ENCODE measurements around the gene SARM1.

Gene SARM1

DNA sequence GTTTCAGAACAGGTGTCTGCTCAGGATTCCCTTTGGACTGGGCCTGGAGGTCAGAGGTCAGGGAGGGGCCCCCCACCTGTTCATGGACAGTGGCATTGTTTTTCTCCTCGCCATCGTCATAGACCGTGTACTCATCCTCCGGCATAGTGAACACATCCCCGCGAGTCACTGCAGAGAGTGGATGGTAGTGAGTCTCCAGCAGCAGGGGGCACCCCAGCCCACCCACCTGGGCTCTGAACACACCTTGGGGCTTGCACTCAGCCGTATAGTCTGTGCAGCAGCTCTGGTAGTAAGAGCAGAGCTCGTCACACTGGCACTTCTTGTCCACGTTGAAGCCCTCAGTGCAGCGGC is 1.8 kb upstream of the SARM1 start:
- DNase-seq, result peak in 1 of 2 experiments; percentile 47

DNA sequence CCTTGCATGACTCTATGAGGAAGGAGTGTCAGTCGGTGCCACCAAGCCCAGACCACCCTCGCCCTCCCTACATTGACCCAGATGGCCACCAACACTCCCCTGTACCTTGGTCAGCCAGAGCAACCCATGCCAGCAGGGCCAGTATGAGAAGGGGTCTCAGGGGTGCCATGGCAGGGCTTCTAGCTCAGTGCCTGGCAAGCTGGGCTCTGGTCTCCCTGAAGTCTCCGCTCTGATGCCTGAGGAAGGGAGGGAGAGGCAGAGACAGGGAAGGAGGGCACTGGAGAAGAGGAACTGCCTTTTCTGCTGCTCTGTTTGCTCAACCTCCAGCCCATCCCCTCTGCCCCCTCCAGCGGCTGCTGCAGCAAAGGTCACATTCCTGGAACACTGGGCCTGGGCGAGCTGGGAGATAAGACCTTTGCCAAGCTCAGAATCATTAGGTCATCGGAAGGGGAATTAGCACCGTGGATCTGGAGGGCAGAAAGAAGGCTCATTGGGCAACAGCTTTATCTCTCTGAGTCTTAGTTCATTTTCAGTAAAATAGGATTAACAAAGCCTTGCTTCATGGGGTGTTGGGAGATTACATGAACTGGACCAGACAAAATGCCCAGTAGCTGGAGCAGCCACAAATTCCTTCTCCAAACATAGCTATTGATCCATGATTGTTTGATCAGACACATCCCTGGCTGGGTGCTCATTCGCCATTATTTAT is 1.3 kb upstream of the SARM1 start, which contains the start of gene VTN:
VTN (minus strand) TSS at position 273 of the 709 bp plus-strand sequence; CDS start at position 169, 104 bp downstream.
- peak in 1 of 2 experiments; percentile 26 for DNase-seq

DNA sequence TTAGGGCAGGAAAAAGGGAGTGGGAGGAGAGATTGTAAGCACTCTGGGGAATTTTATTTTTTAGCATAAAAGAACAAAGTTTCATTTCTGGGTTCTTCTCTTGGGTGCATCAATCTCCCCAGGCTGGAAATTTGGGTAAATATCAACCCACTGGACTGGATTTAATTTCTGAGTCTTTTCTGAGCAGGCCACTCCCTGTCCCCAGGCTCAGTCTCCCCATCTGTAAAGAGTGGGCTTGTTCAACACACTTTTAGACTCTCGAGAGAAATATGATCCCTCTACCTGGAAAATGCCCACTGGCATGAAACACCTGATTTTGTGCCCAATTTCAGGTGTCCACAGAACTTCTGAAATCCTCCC is 770 bp upstream of the SARM1 start:
- no peak for DNase-seq

DNA sequence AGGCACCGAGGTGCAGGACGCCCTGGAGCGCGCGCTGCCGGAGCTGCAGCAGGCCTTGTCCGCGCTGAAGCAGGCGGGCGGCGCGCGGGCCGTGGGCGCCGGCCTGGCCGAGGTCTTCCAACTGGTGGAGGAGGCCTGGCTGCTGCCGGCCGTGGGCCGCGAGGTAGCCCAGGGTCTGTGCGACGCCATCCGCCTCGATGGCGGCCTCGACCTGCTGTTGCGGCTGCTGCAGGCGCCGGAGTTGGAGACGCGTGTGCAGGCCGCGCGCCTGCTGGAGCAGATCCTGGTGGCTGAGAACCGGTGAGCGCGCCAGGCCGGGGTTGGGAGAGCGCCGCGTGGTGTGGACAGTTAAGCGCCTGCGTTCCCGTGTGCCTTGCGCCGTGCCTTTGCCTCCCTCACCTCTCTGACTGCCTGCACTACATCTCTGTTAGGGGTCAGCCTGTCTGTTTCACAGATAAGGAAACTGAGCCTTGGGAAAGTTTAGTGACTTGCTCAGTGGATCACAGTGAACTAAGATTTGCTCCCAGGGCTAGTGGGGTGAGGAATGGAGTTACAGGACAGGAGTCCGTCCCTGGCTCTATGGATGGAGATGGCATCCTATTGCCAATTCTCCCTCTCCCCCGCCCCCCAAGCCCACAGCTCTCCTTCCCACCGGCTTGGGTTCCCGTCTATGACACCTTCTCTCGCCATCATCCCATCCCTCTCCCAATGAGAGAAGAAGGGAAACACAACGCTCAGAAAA is 880 bp downstream of the SARM1 start:
- DNase-seq, result peak; percentile 40 to 60

DNA sequence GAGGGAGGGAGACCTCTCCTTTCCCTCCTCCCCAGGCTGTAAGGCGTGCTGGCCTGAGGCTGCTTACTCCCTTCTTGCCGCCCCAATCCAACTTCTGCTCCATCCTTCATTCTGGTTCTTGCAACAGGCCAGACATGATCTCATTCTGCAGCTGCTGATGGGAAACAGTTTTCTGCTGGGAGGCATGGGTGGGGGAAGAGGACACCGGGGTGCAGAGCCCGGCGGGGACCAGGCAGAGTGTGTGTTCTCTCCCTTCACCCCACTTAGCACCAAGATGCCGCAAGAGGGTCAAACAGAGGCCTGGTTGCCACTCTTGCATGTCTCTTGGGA is 1.4 kb downstream of the SARM1 start:
- DNase-seq, result peak in 1 of 2 experiments; percentile 36

DNA sequence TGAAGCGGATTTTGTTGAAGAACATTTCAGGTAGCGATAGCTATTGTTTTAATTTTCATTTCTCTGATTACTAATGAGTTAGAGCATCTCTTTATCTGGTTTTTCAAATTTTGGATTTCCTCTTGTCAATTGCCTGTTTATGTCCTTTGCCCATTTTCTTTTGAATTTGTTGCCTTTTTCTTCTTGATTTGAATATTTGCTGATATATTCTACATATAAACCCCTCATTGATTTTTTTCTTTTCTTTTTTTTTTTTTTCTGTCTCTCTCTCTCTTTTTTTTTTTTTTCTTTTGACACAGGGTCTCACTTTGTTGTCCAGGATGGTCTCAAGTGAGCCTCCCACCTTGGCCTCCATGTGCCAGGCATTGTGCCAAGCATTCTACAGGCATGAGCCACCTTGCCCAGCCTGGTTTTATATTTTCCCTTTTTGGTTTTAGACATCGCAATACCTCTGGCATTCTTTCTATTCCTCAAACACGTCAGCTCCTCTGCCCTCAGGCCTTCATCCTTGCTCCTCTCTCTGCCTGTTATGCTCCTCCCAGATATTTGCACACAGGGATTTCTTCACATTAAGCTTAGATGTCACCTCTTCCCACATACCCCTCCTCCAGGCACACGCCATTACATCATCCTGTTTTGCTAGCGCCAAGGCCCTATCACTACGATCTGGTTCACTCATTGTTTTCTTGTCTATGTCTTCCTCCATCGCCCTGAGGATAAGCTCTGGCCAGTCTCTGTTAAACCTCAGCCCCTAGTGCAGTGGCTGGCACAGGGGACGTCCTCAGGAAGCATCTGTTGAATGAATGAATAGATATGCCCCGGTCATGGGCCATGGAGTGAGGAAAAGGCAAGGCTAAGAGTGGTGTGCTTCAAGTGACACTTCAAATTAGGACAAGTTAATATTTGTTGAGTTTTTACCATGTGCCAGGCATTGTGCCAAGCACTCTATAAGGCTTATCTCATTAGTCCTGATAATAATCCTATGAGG is 8.6 kb downstream of the SARM1 start:
- DNase-seq, result no peak

DNA sequence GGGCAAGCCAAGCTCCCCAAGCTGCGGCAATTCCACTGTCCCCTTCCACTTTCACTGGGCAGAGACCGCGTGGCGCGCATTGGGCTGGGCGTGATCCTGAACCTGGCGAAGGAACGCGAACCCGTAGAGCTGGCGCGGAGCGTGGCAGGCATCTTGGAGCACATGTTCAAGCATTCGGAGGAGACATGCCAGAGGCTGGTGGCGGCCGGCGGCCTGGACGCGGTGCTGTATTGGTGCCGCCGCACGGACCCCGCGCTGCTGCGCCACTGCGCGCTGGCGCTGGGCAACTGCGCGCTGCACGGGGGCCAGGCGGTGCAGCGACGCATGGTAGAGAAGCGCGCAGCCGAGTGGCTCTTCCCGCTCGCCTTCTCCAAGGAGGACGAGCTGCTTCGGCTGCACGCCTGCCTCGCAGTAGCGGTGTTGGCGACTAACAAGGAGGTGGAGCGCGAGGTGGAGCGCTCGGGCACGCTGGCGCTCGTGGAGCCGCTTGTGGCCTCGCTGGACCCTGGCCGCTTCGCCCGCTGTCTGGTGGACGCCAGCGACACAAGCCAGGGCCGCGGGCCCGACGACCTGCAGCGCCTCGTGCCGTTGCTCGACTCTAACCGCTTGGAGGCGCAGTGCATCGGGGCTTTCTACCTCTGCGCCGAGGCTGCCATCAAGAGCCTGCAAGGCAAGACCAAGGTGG is 9.8 kb downstream of the SARM1 start:
- no peak for DNase-seq

DNA sequence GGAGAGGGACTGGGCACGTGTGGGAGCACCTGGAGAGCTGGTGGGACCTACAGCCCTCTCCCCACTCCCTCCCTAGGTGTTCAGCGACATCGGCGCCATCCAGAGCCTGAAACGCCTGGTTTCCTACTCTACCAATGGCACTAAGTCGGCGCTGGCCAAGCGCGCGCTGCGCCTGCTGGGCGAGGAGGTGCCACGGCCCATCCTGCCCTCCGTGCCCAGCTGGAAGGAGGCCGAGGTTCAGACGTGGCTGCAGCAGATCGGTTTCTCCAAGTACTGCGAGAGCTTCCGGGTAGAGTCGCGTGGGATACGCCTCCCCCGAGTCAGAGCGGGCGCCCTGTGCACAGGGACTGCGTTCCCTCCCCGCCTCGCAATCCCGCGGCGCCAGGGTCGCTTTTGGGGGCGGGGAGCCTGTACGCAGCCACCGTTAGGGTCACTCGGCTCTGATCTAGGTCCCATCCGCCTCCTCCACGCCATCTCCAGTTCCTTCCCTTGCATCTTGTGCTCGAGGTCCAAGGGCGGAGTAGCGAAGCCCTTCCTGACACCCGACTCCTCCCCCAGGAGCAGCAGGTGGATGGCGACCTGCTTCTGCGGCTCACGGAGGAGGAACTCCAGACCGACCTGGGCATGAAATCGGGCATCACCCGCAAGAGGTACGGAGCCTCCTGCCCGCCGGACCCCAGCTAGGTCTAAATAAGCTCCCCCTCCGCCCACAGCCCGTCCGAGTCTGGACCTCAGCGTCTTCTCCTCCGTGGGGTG is 13.0 kb downstream of the SARM1 start:
- DNase-seq, result no peak

DNA sequence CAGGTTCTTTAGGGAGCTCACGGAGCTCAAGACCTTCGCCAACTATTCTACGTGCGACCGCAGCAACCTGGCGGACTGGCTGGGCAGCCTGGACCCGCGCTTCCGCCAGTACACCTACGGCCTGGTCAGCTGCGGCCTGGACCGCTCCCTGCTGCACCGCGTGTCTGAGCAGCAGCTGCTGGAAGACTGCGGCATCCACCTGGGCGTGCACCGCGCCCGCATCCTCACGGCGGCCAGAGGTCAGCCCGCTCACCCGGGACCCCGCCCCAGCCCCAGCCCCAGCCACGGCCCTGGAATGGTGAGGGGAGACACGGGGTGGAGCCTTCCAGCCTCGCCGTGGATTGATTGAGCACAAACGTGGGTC is 13.5 kb downstream of the SARM1 start:
- DNase-seq, result no peak

DNA sequence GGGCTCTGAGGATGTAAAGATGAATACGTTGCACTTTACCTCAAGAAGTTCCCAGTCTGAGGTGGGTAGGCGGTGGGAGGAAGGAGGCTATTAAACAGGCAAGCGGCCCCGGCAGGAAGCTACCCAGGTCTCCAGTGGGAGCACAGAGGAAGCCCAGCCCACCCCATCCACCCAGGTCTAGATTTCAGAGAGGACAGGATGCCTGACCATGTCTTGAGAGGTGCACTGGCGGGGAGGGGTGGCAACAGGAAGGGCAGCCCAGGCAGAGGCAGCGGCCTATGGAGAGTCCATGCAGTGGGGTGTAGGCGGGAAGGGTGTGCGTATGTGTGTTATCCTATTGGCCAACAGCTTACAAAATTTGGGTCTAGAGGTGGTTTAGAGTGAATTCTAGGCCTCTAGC is 13.9 kb downstream of the SARM1 start:
- DNase-seq, result no peak

DNA sequence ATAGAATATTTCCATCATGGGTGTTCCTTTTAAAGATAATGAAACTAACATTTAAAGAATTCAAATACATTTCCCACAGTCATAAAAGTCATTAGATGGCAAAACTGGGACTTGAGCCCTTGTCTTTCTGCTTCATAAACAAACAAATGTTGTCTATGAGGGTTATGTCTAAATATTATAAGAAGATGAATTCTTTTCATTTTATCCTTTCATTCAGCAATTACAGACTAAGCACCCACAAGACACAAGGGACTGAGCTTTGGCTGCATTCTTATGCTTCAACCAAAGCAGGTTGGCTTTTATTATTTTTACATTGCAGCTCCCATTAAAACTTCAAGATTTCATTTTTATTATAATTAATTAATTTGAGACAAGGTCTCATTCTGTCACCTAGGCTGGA is 14.9 kb downstream of the SARM1 start:
- no peak for DNase-seq

DNA sequence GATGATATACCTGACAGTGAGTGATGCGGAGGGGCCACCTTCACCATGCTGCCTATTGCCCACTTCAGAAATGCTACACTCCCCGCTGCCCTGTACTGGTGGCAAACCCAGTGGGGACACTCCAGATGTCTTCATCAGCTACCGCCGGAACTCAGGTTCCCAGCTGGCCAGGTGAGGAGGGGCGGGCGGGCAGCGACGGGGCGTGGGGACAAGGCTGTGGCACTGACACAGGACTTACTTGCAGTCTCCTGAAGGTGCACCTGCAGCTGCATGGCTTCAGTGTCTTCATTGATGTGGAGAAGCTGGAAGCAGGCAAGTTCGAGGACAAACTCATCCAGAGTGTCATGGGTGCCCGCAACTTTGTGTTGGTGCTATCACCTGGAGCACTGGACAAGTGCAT is 16.6 kb downstream of the SARM1 start:
- no peak for DNase-seq

DNA sequence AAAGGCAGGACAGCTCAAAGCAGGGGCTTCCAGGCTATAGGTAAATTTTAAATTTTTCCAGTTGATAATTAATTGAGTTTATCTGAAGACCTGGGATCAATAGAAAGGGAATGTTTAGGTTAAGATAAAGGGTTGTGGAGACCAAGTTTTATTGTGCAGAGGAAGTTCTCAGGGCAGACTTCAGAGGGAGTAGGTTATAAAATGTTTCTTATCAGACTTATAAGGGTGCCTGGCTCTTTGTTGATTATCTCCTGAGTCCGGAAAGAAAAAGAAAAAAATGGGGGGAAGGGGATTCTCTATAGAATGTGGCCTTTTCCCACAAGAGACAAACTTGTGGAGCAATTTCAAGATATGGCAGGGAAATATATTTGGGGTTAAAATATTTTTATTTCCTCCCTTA is 18.6 kb downstream of the SARM1 start:
- DNase-seq, result no peak

DNA sequence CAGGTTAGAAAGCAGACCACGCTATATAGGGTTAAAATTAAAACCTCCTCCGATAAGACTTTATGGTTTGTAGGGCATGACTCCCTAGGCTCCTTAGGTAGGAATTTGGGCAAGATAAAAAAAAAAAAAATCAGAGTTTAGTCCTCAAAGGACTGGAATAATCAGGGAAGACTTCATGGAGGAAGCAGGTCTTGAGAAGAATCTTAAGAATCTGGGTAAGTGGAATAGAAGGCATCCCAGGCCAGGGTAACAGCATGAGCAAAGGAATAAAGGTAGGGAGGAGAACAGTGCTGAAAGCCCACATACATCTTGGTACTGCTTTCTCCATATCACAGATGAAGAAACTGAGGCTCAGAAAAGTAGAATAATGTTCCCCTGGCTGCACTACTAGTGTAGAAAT is 19.1 kb downstream of the SARM1 start:
- DNase-seq, result no peak

DNA sequence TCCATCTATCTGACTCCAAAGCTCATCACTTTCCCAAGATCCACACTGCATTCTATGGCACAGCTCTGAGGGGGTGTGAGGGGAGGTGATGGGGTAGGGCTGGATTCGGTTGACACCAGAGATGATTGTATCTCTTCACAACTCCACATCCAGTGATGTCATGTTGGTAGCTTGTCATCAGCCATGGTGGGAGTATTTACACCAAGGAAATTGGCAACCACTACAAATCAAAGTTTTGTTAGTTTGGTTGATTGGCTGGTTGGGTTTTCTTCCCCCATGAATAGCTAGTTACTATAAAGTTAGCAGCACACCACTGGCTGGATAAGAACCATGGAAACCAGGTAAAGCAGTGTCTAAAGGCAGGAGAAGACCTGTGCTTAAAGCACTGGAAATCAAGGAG is 19.5 kb downstream of the SARM1 start:
- no peak for DNase-seq

DNA sequence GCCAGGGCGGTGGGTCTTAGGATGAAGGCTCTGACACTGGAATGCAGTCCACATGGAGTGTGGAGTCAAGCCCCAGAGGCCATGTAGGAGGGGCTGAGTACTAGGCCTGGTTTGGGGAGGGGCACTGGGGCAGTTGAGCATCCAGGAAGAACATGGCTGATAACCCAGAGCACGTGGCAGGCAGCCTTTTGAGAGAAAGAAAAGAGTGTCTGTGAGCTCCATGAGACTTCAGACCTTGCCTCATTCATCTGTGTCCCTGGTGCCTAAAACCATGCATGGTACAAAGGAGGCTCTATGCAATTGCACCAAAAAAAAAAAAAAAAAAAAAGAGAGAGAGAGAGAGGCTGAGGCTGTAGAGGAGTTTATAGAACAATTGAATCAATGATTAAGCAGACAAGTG is 19.9 kb downstream of the SARM1 start:
- no peak for DNase-seq

DNA sequence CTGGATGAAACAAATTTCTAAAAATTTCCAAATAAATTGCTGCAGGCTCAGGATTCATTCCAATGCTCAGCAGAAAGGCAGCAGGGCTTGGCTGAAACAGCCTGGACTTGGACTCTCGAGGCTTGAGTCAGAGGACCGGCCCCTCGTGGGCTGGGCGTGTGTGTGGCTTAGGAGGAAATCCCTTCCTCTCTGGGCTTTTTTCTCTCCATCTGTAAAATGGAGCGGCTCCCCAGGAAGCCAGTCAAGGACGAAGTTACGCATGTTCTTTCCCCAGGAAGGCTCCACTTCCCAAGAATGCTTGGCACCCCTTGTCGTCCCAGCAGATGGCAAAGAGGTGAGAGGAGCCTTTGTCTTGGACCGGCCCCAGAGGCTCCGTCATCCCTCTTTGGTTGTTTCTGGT is 21.0 kb downstream of the SARM1 start:
- no peak for DNase-seq

DNA sequence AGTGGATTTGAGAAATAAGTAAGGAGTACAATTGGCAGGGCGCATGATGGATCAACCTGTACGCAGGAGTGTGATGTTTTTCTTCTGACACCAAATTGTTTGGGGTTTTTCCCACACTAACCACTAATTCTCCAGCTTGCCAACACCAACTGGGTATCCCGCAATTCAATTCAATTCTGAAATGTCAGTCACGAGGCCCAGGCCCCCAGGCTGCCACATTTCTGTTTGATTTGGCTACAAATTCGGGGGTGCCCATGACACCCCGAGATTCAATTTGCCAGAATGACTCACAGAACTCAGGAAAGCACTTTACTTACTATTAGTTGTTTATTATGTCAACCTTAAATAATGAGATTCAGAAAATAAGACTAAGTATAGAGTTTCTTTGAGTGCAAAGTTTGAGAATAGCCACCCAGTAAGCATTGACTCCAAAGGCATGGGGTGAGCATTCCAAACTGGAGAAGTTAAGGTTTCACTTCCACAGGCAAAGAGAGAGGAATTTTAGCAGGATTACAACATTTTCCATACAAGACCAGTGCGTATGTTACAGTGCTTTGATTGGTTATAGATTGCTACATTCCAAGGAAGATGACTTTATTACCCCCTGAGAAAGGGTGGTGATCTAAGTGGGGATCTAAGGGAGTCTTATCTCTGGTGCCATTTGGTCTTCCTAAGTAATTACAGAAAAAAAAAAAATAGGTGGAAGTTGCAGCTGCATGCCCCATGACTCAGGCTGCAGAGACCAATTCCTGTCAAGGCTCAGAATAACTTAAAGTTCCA is 23.0 kb downstream of the SARM1 start:
- DNase-seq, result no peak

DNA sequence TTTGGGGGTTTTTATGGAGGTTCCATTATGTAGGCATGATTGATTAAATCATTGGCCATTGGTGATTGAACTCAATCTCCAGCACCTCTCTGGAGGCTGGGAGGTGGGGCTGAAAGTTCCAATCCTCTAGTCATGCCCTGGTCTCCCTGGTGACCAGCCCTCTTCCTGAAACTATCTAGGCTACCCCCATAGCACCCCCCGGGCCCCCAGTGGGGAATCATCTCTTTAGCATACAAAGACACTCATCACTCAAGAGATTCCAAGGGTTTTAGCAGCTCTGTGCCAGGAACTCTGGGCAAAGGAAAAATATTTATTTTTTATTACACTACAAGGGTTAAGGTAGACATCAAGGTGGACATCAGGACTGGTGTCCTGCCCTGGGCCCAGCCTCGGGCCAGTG is 23.9 kb downstream of the SARM1 start:
- no peak for DNase-seq

DNA sequence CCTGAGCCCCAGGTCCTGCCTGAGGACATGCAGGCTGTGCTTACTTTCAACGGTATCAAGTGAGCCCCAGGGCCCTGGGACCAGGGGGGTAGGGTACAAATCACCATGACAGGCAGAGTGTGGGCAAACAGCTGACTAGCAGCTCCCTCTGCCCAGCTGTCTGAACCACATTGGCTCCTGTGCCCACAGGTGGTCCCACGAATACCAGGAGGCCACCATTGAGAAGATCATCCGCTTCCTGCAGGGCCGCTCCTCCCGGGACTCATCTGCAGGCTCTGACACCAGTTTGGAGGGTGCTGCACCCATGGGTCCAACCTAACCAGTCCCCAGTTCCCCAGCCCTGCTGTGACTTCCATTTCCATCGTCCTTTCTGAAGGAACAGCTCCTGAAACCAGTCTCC is 24.5 kb downstream of the SARM1 start:
- no peak for DNase-seq

DNA sequence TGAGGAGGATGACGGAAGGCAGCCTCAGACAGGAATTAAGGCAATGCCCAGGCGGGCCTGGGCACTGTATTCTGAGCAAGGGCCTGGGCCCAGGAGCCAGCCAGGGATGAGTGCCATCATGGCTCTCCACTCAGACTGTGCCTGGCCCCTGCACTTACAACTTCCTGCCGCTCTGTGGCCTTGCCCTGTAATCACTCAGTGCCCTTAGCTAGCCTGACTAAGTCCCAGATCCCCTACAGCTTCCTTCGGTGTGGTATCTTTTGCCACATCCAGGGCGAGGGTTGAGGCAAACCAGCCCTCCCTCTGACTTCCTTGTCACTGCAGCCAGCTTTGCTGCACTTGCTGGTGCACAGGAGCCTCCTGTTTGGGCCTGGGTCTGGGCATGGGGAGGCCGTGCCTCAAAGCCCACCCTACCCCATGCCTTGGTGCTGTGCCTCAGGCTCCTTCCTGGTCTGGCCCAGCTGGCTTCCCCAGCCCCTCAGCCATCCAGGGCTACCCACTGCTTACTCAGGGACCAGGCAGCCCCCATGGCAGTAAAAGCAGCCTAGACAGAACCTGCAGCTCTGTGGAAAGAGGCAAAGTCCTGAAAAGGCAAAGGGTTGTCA is 25.2 kb downstream of the SARM1 start:
- no peak for DNase-seq

All from NCI-H524 (cell line).